ENCODE measurements around the gene COL6A2. TPM values are rescaled to one million over a fixed set of nuclear protein-coding genes. Genes with fewer than 3 reads are reported as not detected.

Gene COL6A2
- total RNA-seq, 1 donor from 2014 or later, result 5.2 TPM

GRCh38 chr21:46063734-46064680 lies 33.9 kb upstream of the COL6A2 start:
- H3K4me3 Mint-ChIP-seq, result no peak overlapping the region
- peaks cover 20% of the 10 kb centered on the region for H3K9me3 Mint-ChIP-seq
- Histone ChIP-seq H3K4me3 (no peak overlapping the region), H3K27me3 (no peaks in the 10 kb centered on the region), H3K9me3 (ENCODE audit: low read depth) (no peaks in the 10 kb centered on the region), H3K4me1 (peaks cover 16% of the 10 kb centered on the region), H4K20me1 (ENCODE audit: low read depth) (no peaks in the 10 kb centered on the region), H2AFZ (replicated peaks) (no peak overlapping the region), H3K27ac (no peak overlapping the region), H3F3A (ENCODE audit: low read depth) (peaks cover under 1% of the 10 kb centered on the region), H3K79me2 (ENCODE audit: low read depth) (no peaks in the 10 kb centered on the region), H3K4me2 (no peak overlapping the region), H3K36me3 (no peaks in the 10 kb centered on the region), H3K9ac (no peak overlapping the region)
- H3K27me3 Mint-ChIP-seq (ENCODE audit: insufficient read depth, low read depth), result peaks cover 25% of the 10 kb centered on the region
- peak overlapping the region; percentile 72 for H3K27ac Mint-ChIP-seq
- peaks cover under 1% of the 10 kb centered on the region for H3K36me3 Mint-ChIP-seq
- TF ChIP-seq EZH2phosphoT487 (IDR thresholded peaks at IDR 0.05), result no peak
- TF ChIP-seq CTCF (IDR thresholded peaks at IDR 0.05), result no peak
- TF ChIP-seq EZH2 (IDR thresholded peaks at IDR 0.05), result no peak
- H3K4me1 Mint-ChIP-seq, result peaks cover 37% of the 10 kb centered on the region
- no peak for DNase-seq (ENCODE audit: low spot score)

- H3K4me2 ChIP-seq, result no peak overlapping the region
- H3K27ac ChIP-seq, result no peak overlapping the region
- H3K27me3 Mint-ChIP-seq (ENCODE audit: insufficient read depth, low read depth), result peaks cover 28% of the 10 kb centered on the region
- H4K20me1 ChIP-seq (ENCODE audit: low read depth), result no peaks in the 10 kb centered on the region
- H3K27ac Mint-ChIP-seq, result no peak overlapping the region
- H3K36me3 ChIP-seq, result no peaks in the 10 kb centered on the region
- H2AFZ ChIP-seq (replicated peaks), result no peak overlapping the region
- H3K4me3 Mint-ChIP-seq, result no peak overlapping the region
- no peak for TF ChIP-seq EZH2 (IDR thresholded peaks at IDR 0.05)
- TF ChIP-seq CTCF (IDR thresholded peaks at IDR 0.05), result no peak
- no peak for TF ChIP-seq EZH2phosphoT487 (IDR thresholded peaks at IDR 0.05)
- no peak overlapping the region for H3K4me3 ChIP-seq
- peaks cover 44% of the 10 kb centered on the region for H3K4me1 Mint-ChIP-seq
- H3K36me3 Mint-ChIP-seq, result peaks cover 4% of the 10 kb centered on the region
- H3K9ac ChIP-seq, result no peak overlapping the region
- H3K9me3 Mint-ChIP-seq, result peaks cover 22% of the 10 kb centered on the region
- peaks cover 16% of the 10 kb centered on the region for H3K4me1 ChIP-seq
- H3K27me3 ChIP-seq, result no peaks in the 10 kb centered on the region
- no peak for DNase-seq (ENCODE audit: low spot score)
- H3K9me3 ChIP-seq (ENCODE audit: low read depth), result no peaks in the 10 kb centered on the region
- H3K79me2 ChIP-seq (ENCODE audit: low read depth), result no peaks in the 10 kb centered on the region
- peaks cover 3% of the 10 kb centered on the region for H3F3A ChIP-seq (ENCODE audit: low read depth)
These were observed 33.1 kb upstream of the COL6A2 start for GRCh38 chr21:46064870-46065214.

- H3K4me1 Mint-ChIP-seq, result peaks cover 44% of the 10 kb centered on the region
- H3K79me2 ChIP-seq (ENCODE audit: low read depth), result no peaks in the 10 kb centered on the region
- no peak for DNase-seq (ENCODE audit: low spot score)
- H3K9me3 Mint-ChIP-seq, result peaks cover 22% of the 10 kb centered on the region
- peak overlapping the region; percentile 83 for H3K27ac Mint-ChIP-seq
- no peak overlapping the region for H3K4me3 Mint-ChIP-seq
- H3F3A ChIP-seq (ENCODE audit: low read depth), result peaks cover 3% of the 10 kb centered on the region
- no peak overlapping the region for H3K4me2 ChIP-seq
- H3K27me3 Mint-ChIP-seq (ENCODE audit: insufficient read depth, low read depth), result peaks cover 28% of the 10 kb centered on the region
- no peaks in the 10 kb centered on the region for H4K20me1 ChIP-seq (ENCODE audit: low read depth)
- no peaks in the 10 kb centered on the region for H3K27me3 ChIP-seq
- TF ChIP-seq EZH2phosphoT487 (IDR thresholded peaks at IDR 0.05), result no peak
- no peak for TF ChIP-seq EZH2 (IDR thresholded peaks at IDR 0.05)
- TF ChIP-seq CTCF (IDR thresholded peaks at IDR 0.05), result no peak
- no peaks in the 10 kb centered on the region for H3K36me3 ChIP-seq
- H3K36me3 Mint-ChIP-seq, result peaks cover 4% of the 10 kb centered on the region
- no peak overlapping the region for H3K4me3 ChIP-seq
- H2AFZ ChIP-seq (replicated peaks), result peak overlapping the region; percentile 47
- no peak overlapping the region for H3K27ac ChIP-seq
- H3K9ac ChIP-seq, result no peak overlapping the region
- H3K4me1 ChIP-seq, result peaks cover 16% of the 10 kb centered on the region
- no peaks in the 10 kb centered on the region for H3K9me3 ChIP-seq (ENCODE audit: low read depth)
These were observed 32.5 kb upstream of the COL6A2 start for GRCh38 chr21:46065215-46065913.

Data from neural progenitor cell (in vitro differentiated cells).